Hematopoietic multipotent progenitor cell (in vitro differentiated cells): Measurements from ENCODE around the gene WDR64. TPM values are rescaled to one million over a fixed set of nuclear protein-coding genes. Genes with fewer than 3 reads are reported as not detected.

Experiments used
- DNase-seq, 3 donors: peaks; one replicate each; pipeline ENCODE4 v3.0.0-alpha.2; 2011 to 2015; ENCODE audit warnings: low read depth in 2 of 3, low spot score in 2 of 3
- total RNA-seq: library from RNA; depleted of rRNA; stranded (reverse); fragments of >200 nt; gene quantifications from one replicate; pipeline ENCODE4 v1.2.3, GENCODE V29; 2012

The WDR64 gene
- total RNA-seq = not detected

DNA sequence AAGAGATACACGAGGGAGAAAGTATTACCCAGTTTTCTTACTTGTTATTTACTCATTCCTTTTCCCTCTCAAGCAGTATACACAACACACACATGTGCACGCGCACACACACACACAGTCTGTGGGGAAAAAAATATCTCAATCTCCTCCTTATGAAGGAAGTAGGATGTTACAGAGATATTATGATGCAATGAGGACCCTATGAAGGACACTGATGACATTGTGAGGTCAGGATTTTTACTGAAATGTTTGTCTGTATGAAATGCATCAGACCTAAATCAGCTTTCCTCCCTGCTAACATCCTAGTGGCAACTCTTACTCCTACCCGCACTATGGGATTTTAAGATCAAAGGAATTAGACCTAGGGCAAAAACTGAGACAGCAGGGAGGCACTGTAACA is at the start of gene WDR64:
TSS of gene WDR64 (plus strand) at position 270 of the 400 bp plus-strand sequence. CDS start 204 bp downstream, outside the sequence.
- no peak for DNase-seq

DNA sequence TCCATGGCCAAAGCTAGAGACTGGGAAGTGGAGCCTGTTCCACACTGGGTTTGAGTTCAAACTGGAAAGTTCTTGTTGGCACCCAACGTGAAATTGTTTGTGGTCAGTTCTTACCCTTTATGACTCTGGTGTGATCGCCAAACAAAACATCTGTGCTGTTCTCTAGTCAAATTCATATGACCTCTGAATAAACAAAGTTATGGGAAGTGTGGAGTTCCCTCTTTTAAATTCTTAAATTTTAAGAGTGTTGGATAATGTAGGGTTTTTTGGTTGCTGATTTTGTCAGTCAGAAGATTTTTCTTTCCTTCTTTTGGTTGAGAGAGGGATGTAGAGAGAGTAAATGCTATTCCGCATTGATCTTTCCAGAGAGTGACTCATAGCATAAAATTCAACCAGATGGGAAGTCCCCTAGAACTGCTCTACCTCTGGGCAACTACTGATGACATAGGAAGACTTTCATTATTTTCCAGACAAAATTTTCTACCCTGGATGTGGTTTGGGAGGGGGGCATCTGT is 48.3 kb upstream of the WDR64 start:
- no peak for DNase-seq

DNA sequence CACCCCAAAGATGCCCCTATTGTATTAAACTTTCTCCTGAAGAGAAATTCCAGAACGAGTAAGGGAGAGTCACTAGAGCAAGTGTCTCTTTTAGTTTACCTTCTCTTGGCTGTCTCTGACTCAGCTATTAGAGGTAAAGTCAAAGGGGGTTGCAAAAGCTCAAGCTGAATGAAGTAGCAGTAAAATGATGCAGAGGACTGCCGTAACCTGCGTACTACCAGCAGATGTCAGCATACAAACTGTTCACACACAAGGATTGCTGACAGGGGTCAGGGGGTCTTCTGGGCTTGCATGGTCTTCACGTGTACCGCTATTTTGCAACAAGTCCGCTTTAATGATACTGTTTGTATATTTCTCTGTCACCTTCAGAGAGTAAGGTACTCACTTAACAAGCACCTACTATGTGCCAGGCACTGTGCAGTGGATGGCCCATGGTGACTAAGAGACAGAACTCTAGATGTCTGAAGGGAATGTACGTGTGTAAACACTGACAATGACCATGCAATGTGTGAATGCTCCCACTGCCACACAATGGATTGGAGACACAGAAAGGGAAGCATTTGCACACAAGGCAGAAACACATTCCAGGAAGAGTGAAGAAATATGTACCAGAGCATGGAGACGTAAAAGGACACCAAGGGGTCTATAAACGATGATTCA is 46.8 kb upstream of the WDR64 start:
- DNase-seq = peak in 1 of 3 donors; percentile 9

DNA sequence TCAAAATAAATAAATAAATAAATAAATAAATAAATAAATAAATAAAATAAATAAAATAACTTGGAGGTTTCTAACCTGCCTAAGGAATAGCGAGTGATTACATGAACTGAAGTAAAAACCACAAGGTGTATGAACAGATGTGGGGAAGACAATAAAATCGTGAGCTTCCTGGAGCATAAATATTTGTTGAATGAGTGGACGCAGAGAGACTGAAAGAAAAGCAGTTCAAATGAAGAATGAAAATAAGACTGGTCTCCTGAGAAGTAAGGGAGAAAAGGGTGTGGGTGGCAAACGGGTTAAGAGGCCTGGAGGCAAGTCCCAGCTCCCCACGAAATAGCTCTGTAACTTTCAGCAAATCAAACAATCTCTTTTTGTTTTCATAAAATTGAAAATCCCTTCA is 45.5 kb upstream of the WDR64 start:
- DNase-seq = no peak

DNA sequence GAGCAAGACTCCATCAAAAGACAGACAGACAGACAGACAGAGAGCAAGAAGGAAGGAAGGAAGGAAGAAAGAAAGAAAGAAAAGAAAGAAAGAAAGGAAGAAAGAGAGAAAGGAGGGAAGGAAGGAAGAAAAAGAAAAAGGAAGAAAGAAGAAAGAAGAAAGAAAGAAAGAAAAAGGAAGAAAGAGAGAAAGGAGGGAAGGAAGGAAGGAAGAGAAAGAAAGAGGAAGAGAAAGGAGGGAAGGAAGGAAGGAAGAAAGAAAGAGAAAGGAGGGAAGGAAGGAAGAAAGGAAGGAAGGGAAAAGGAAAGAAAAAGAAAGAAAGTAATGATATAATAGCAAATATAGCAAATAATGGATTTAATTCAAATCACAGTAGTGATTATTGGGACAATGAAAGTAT is 44.6 kb upstream of the WDR64 start:
- no peak for DNase-seq

DNA sequence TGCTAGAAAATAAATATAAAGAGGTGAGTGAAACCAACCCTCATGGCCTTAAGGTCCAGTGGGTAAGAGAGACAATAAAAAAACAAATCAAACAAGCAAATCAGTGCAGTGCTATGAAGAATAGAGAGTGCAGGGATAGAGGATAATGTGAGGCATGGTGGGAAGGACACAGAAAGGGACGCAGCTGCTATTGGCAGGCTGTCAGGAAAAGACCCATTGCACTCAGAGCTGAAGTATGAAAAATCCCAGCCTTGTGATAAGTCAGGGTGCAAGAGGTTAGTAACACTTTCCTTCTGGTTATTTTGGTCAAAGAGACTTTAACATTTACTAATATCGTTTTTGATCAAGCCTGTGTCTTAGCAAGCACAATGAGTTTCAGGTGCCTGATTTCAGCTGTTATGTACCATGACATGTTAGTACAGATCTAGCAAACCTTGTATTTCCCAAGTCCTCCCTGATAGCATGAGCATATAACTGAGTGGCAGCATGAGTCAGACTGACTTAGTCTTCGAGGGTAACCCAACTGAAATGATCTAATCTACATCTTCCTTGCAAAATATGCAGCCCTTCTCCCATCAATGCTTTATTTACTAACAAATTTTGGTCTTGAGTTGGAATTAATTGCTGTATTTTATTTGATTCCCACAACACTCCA is 43.6 kb upstream of the WDR64 start:
- no peak for DNase-seq

DNA sequence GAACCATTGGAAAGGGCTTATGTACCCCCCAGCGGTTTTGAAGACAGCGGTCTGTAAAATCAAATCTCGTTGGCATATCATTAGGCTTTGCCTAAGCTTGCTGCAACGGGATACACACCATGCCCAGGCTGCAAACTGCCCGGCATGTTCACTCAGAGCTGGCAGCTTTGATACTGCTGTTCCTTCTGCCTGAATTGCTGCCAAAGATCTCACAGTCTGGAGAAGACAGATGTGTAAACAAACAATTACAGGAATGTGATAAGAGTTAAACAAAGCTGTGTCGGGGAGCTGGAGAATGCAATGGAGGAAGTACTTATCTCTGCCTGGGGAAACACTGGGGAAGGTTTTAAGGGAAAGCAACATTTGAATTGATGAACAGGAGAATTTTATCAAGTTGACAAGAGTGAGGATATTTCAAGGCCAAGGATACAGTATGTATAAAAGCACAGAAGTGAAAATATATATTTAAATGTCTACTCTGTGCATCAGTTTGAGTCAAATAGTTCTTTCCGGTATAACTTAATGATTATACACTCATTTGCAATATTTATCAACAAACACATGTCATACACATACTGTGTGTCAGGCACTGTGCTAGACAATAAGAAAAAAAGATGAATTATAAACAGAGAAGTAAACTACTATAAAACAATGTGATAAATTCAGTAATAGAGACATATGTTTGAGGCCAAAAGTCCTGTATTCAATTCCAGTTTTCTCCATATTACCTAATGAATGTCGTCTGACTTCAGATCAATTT is 41.8 kb upstream of the WDR64 start:
- DNase-seq = no peak

DNA sequence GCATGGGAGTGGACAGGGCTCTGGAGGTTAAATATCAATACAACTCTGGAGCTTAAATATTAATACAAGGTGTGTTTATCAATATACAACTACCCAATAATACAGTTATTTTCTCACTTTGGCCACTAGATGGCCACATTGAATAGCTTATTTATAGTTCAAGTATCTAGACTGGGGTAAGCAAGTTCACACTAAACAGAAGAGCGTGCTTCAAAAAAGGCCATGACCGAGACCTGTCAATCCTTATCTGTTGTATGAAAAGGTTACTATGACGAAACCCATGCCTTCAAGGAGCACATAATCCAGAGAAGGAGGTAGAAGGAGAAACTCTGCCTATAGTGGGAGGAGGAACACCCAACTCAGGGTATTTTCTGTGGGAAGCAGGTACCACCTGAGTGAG is 41.0 kb upstream of the WDR64 start:
- peak; percentile 26 to 81 (median 38) for DNase-seq

DNA sequence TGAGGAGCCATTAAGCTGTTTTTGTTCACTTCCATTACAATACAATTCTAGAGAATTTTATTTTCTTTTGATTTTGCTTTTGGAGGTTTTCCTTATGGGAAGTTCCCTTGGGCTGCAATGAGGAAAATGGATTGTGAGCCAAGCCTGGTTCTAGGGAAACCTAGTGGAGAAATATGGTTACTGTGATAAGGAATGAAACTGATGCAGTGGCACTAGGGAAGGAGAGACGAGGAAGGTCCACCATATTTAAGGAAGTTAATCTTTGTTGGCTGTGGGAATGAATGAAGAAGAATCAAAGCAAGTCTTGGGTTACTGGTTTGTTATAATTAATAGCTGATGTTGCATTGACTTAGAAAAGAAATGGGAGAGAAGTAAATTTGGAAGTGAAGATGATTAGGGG is 40.3 kb upstream of the WDR64 start:
- no peak for DNase-seq

DNA sequence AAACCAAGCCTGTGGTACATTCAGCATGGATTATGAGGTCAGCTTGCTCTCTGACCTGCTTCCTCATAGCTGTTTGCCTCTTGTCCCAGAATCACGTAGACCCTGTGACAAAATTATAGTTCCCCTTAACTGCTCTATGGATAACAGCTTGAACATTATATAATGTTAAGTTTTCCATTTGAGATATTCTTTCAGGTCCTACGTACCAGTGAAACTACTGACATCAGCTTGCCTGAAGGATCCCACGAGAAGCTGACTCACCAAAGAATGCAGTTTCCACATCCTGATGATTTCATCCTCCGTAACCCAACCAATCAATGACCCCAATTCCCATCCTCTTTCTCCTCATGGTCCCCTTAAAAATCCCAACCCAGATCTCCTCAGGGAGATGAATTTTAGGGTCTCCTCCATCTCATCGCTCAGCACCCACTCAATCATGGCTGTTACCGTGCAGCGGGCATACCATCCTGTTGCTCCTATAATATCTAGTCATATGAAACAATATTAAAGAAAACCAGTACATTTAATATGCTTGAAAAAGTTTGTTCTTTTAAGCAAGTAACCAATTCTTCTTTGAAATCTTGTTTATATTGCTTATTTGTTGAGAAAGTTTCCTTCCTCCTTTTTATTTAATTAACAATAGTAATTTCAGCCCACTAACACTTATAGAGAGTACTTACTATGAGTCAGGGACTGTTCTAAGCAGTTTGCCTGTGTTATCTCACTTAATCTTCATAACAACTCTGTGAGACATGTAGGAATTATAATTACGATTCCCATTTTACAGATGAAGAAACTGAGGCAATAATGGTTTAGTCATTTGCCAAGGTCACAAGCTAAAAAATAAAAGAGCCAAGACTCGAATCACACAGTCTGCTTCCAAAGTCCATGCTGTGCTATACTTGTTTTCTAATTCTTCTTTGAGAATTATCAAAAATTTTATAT is 39.3 kb upstream of the WDR64 start:
- no peak for DNase-seq

DNA sequence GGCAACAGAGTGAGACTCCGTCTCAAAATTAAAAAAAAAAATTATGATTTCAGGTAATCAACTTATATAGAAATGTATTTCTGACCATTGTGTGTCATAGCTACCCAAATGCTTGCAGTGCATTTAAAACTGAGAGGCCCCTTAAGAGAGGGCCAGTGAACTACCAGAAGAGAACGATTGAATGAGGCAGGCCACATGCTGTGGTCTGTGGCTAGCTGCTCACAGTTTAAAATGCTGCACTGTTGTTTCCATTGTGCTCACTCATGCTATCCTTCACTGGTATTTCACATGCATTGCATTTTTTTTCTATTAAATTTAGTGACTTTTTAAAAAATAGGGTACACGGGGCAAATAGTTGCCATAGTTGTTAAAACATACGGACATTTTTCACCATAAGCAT is 37.9 kb upstream of the WDR64 start:
- no peak for DNase-seq

DNA sequence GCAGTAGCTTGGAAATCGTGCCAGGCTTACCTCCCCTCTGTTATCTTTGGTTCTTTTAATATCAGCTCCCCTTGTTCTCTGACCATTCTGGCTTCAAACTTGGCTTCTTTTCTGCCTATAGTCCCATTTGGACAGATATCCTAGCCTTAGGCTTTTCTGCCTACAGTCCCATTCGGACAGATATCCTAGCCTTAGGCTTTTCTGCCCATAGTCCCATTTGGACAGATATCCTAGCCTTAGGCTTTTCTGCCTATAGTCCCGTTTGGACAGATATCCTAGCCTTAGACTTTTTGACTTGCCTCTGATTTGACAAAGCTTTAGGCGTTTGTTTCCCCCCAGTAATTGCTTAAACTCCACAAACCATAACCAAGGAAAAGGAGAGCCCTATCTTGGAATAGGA is 37.5 kb upstream of the WDR64 start:
- DNase-seq = no peak

DNA sequence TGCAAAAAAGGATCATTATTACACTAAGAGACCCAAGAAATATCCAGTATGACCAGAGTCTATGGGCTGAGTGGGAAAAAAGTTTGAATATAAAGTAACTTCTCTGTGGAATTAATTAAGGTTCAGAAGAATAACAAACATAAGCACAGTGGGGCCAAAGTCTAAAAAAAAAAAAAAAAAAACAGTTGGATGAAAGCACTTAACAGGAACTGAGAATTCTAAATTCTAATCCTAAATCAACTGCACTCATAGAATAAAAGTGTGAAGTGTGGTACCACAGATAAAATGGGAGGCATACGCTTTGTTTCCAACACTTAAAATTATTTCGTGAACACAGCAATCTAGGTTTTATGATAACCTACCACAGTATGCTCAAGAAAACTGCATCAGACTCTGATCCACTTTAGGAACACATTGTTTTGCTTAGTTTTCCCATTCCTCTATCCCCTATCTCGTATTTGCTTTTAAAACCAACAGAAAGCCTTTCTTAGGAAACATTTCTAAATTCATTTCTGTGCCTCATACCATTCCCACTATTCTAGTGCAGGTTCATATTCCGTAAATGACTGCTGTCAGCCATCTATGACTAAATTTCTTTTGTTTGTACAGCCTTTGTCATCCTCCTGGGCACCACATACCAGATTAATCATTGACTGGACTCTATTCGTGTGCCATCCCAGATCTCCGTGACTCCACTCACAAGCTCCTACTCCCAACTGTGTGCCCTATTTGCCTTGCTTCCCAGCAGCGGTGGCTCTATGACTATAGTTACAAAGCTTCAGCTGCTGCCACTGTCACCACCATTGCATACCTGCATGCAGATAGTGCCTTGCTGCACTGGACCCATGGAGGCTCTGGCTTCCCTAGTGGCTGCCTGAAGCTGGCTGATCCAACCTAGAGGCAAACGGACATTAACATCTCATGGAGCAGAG is 36.8 kb upstream of the WDR64 start:
- DNase-seq = no peak

DNA sequence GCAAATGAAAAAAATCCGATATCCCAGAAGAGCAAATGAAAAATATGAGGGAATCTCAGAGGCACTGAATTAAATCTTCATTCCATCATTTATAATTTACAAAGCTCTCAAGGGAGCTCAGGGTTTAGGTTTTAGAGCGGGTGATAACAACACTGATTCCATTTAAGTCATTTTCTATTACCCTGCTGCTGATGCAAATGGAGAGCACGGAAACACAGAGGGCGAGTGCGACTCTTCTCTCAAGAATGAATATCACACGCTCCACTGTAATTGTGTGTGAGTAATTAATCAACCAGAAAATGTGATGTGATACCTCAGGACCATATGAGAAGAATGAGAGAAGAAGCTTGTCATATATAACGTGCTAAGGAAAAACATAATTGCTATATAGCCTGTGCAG is 34.7 kb upstream of the WDR64 start:
- no peak for DNase-seq

DNA sequence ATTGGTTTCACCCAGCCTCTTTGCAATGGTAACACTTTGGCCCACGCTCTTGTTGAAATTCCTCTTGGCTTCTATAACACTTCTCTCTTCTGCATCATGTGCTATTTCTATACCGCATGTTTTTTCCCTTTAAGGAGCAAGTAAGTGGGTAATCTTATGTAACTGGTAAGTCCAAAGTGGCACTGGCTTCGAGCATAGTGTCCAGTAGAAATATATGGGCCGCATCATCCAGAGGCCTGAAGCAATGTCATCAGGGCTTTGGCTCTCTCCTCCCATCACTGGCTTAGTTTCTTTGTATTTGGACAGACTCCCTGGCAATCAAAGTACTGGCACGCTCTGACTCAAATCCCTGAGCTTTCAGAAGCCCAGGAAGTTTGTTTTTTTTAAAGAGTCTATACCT is 29.4 kb upstream of the WDR64 start:
- DNase-seq = no peak

DNA sequence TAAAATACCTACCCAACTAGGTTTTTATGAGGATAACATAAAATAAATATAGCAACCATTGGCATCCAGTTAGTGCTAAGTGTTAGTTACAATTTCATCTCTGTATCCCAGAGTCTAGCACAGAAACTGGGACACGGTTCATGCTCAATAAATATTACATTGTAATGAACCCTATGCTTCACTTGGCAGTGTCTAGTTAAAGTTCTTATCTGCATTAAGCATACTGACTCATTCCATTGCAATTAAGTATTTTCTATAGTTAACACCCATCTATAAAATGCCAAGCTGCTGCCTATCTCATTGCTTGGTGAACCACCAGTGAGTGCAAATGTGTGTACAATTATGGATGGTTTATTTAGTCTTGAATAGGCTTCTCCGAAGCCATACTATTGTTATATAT is 27.1 kb upstream of the WDR64 start:
- no peak for DNase-seq

DNA sequence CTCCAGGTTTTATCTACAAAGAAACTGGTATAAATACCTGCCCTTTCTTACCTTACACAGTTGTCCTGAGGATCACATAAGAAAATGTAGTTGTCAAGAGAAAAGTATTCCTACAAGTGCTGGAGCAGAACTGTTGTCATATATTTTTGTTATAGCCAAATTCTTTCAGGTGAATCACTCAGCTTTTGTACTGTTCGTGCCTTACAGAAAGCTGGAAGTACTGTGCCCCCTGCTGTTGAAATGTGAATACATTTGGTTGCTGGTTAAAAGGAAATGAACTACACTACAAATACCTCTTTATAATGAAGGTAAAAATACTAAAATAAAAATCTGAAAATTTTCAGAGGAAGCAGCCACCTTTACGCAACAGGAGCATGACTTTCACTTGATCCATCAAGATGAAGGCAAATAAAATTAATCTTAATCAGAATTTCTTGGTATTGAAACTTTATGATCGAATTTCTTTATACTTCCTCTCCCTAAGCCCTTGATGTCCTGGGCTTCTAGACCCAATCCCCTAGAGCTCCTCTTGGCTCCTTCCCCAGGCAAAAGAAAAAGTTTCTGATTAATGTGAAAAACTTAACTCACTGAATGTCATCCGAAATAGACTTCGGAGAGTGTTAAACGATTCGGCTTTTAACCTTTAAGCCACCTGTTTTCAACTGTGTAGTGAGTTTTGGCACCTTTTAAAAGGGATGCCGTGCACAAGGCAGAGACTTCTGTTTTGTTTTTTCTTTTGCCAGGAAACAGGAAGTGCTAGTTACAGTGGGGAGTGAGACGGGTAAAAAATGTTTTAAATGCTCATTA is 24.4 kb upstream of the WDR64 start:
- peak in 2 of 3 donors; percentile 71 to 84 for DNase-seq

DNA sequence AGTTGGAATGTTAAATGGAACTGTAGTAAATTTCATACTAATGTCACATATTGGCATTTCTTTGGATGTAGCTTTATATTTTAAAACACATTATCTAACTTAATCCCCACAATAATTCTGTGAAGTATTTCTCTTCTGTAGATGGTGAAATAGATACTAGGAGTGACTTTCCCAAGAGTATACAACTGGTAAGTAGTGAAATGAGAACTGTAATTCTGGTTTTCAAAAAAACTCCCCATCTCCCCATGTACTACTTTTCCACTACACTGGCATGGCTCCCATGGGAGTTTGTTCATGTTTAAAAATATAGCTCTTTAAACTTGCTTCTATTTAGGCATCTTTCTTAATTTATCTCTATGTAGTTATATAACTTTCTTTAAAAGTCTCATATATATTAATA is 22.1 kb upstream of the WDR64 start:
- DNase-seq = no peak

DNA sequence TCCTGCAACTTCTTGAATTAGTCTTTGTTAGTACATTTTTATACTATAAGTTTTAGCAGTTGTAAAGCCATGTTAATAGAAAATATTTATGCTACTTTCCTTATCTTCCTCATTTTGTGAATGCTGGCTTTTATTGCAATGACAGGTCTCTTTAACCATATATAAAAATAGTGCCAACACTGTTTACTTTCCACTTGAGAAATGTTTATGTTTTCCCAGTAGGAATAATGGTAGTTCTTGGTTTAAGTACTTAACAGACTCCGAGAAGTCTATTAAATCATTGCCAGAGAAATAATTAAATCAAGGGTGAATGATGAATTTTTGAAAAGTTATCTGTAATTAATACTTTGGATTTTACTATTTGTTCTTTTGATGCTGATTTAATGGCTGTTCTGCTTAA is 21.6 kb upstream of the WDR64 start:
- no peak for DNase-seq
